Stimulated activated CD4-positive, alpha-beta T cell treated with anti-CD3 and anti-CD28 coated beads, Interleukin-1b, Interleukin-23, amount 100 ng/mL, for 1 hour (primary cell): ENCODE measurements around the gene PPP6R2.
"Not testable (repeated sequence)": the region's sequence is repeated elsewhere in the genome, so short reads cannot be mapped to it uniquely, and the experiment has no call there.

Experiments
- DNase-seq, 2 donors: peaks; one replicate each; pipeline ENCODE4 v3.0.0-alpha.2; 2020; ENCODE audit warnings: low read depth in 2 of 2

The PPP6R2 gene

DNA sequence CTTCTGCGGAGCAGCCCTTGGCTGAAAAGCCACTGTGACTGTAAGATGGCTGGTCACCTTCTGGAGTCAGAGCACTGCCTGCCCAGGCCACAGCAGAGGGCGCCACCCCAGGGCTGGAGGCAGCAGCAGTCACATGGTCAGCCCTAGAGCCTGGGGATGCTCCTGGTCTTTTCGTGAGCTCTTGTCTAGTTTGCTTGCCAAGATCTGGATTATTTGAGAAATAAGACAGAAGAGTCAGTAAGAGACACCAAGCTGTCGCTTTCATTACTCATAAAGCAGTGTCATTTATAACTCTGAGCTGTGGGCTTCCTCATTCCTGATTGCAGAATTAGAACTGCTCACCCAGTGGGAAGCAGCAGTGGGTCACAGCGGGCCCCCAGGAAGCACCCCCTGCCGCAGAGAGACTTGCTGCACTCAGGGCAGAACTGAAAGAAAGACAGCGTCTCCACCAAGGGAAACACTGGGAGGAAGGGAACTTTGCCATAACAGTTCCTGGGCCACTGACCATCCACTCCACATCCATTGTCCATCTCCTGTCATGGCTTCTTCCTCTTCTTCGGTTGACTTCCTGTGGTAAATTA lies 56.7 kb downstream of the PPP6R2 start:
- DNase-seq: no peak

DNA sequence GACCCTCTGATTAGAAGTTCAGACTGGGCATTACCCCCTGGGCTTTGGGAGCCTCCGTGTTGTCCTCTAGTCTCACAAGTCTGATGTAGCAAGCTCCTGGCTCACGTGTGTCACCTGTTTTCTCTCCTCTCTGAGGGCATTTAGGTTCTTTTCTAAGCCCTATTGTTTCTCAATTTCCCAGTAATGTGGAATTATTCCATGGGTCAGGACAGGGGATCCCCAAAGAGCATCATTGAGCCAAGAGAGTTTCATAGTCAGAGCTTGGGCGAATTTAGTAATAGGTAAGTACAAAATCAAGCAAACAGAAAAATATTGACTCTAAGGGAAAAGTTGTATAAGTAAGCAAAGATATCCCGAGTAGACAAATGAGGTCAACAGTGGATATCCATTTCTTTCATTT lies 57.3 kb downstream of the PPP6R2 start:
- no peak for DNase-seq

DNA sequence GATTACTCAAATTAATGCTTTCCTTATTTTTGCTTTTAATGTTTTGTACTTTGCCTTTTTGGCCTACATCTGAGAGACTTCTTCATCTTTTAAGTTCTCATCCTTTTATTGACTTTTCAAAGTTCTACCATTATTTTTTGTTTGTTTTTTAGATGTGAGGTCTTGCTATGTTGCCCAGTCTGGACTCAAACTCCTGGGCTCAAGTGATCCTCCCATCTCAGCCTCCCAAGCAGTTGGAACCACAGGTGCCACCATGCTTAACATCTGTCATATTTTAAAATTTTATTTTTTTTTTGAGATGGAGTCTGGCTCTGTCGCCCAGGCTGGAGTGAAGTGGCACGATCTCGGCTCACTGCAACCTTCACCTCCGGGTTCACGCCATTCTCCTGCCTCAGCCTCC lies 57.8 kb downstream of the PPP6R2 start:
- no peak for DNase-seq

DNA sequence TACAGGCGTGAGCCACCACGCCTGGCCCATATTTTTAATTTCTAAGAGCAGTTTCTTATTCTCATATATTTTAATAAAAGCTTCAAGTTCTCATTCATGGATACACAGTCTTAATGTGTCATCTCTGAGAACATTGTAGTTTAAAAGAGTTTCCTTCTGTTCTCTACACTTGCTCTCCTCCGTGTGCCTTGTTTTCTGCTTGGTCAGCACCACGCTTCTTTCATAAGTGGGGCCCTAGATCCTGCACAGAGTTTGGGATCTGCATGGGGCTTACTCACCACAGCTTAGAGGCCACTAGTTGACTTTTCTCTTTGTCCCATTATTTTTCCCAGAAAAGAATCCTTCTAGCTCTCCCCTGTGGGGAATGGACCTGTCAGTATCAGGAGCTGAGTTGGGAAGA lies 58.8 kb downstream of the PPP6R2 start:
- DNase-seq: no peak

DNA sequence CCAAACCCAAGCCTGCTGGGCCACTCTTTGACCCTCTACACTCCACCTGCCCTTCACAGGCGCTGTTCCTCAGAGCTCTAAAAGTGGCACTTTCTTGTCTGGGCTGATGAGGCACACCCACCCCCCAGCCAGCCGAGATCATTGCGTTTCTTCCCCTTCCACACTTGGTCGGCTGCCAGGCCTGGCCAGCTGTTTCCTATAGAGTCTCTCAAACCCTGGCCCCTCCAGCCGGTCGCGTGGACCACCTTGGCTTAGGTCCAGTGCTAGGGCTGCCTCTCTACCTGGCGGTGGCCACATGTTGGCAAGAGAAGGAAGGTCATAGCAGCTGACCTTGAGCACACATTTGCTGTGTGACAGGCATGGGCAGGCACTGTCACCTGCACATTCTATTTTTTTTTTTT lies 60.6 kb downstream of the PPP6R2 start:
- DNase-seq: no peak

DNA sequence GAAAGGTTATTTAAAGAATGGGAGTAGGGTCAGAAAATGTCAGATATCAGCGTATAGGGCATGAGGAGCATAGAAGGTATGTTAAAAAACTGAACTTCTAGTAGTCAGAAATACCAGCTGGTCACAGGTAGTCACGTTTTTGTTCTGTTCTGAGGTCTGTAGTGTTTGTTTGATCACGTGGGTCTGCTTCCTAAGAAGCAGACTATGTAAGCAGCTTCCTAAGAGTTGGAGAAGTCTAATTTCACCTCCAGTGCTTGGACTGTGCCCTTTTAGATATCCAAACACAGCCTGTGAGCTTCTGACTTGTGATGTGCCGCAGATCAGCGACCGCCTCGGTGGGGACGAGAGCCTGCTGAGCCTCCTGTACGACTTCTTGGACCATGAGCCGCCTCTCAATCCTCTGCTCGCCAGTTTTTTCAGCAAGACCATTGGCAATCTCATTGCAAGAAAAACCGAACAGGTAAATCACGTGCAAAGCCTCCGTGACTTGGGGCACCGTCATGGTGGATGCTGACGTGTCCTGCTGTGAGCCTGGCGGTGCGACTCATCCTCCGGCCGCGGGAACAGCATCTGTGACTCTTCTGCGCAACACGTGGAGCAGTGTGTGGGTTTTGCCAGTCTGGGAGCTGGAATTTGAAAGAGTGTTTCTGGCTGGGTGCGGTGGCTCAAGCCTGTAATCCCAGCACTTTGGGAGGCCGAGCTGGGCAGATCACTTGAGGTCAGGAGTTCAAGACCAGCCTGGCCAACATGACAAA lies 63.5 kb downstream of the PPP6R2 start:
- no peak for DNase-seq

DNA sequence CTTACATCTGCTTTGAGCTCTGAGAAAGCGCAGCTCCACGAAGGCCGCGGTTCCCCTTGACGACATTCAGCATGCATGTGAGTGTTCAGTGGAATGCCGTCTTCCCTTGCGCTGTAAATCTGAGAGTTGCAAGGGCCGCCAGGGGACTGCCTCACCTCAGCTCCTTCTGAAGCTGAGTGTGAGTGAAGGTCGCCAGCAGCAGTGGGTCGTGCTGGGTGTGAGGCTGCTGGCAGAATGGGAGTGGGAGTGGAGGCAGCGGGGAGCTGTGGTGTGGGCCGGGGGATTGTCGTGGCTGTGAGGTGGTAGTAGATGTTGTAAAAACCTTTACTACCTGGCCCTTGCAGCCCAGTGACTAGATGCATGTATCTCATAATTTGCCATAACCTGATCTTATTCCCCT lies 65.2 kb downstream of the PPP6R2 start:
- no peak for DNase-seq

DNA sequence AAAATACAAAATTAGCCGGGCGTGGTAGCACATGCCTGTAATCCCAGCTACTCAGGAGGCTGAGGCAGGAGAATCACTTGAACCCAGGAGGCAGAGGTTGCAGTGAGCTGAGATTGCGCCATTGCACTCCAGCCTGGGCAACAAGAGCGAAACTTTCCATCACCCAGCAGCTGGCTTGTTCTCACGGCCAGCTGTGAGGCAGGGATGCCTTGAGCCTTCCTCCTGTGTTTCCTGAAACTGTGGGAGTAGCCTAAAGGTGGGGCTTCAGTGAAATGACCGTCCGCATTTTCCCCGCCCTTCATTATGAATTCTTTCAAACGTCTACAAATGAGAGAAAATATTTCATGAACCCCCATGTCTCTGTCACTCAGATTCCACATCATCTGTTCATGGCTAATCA lies 65.8 kb downstream of the PPP6R2 start:
- not testable (repeated sequence) for DNase-seq

DNA sequence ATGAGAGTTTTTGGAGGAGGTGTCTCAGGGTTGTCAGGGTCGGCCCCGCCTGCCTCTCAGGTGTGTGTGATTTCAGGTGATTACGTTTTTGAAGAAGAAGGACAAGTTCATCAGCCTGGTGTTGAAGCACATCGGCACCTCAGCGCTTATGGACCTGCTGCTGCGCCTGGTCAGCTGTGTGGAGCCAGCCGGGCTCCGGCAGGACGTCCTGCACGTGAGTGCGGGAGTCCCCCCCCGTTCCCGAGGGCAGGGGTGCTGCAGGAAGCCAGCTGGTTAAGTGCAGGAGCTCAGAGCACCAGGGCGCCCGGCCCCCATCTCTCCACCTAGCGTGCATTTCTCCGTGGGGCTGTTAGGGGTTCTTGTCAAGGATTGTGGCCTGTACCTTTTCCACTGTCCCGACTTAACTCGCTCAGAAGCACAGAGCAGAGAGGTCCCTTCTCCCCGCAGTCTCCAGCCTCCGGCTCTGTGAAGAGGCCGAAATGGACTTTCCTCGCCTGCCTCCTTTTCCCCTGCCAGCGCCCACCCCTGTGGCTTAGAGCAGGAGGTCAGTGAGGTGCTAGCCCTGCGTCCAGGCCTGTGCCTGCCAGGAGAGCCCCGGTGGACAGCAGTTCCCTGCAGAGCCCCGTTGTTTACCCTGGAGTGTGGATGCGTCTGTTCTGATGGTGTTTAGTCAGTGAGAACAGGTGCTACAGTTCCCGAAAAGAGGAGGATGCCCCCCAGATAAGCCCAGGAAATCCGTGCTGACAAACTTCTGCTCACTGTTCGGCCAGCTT lies 71.5 kb downstream of the PPP6R2 start:
- DNase-seq: no peak

DNA sequence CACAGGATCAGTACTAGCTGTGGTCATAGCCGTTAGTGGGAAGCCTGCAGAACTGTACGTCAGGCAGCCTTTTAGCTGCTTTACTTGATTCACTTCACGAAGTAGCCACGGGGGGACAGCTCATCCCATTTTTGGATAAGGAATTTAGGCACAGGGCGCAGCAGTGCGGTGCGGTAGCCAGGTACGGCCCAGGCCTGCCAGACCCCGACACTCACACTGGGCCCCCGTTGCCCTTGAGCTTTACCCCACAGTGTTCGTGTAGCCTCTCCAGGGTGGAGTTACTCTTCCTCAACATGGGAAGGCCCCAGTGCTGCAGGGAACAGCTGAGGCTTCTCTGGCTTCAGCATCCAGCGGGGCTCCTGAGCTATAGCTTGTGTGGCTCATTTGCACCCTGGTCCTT lies 72.3 kb downstream of the PPP6R2 start:
- DNase-seq: no peak

DNA sequence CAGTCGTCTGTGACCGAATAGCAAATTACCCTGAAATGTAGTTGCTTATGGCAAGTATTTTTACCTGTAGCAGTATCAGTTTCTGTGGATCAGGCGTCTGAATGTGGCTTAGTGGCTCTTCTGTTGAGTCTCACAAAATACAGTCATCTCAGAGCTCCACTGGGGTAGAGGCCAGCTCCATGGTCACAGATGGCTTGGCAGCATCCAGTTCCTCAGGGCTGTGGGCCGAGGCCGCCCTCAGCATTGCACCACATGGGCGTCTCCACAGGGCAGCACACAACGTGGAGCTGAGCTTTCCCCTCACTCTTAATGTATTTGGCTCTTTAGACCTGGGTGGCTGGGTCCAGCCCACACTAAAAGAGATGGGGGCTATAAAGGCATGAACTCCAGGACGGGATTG lies 73.9 kb downstream of the PPP6R2 start:
- no peak for DNase-seq

DNA sequence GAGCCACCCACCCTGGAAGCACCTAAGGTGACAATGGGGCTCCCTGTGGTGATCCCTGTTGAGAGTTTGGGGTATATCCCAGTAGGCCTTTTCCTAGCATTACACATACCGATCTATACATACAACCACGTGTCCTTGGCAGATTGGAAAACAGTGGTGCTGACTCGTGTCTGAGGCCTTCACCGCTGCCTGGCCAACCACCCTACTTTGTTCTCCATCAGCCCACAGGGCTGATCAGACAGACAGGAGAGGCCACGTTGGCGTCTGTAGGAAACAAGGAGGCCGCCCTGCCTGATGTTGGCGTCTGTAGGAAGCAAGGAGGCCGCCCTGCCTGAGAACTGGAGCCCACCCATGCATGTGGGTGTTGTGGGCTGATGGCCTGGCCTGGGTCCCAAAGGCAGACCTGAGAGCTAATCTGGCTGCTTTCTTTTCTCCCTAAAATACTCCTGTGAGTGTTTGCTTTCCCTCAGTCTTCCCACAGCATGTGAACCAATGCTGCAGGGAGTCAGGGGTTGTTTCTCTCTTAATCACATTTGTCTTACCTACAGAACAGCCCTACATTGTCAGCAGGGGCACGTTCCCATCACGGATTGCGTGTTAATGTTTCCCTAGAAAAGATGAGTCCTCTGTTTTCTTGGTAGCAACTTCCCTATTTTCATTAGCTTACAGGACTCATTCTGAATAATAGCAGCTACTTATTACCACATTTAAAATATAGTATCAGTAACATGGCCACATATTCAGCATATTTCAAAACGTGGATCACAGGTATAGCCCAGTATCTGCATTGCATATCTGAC lies 74.5 kb downstream of the PPP6R2 start:
- DNase-seq: no peak

DNA sequence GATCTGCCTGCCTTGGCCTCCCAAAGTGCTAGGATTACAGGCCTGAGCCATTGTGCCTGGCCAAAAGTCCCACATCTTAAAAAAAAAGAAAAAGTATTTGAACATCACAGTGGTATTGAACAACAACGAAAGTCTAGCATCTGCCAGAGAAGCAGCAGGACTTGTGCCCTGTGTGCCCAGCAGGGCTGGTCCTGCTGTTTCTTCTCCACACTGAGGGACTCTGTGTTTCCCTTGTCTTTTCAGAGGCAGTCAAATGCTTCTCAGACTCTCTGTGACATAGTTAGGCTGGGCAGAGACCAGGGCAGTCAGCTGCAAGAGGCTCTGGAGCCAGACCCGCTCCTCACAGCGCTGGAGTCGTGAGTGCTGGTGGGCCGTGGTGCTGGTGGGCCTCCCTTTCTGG lies 75.5 kb downstream of the PPP6R2 start:
- DNase-seq: no peak

DNA sequence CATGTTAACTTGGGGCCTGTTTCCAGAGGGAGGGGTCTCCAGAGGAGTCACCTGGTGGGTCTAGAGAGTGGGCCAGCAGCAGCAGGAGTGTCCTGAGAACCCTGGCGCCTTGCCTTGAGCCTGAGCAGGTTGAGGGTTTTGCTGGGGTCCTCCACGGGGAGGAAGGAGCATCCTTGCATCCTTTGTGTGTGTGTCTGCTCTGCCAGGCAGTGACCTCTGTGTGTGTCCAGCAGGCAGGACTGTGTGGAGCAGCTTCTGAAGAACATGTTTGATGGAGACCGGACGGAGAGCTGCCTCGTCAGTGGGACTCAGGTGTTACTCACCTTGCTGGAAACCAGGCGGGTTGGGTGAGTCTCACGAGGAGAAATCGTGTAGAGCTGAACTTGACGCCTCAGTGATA lies 76.0 kb downstream of the PPP6R2 start:
- DNase-seq: no peak

DNA sequence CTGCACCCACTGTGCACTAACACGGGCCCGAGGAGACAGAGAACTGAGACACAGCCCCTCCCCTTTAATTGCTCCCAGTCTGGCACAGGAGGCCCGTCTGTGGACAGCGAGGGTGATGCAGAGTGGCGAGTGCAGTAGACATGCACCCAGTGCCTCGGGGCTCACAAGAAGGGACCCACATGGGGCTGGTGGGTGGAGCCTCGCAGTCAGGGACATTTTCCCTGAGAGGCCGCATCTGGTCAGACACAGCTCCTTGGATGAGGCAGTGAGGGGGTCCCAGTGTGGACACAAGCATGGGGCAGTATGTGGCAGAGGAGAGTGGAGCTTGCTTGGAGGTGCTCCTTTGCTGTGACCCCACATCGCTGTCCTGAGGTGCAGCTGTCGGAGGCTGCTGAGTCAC lies 76.9 kb downstream of the PPP6R2 start:
- no peak for DNase-seq

DNA sequence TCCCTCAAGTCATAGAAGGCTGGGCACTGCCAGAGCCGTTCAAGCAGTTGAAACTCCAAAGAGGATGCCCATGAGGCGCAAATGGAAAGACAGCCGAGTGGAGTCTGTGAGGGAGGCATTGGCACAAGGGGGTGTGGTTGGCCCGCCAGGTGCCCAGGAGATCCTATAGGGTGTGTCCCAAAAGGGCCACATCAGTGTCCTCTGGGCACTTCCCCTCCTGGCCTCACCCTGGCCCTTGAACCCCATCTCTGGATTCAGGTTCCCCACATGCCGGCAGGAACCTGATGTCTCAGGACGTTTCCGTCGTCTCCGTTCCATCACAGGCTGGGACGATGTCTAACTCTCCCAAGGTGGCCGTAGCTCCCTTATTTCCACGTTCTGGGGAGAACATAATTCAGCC lies 77.5 kb downstream of the PPP6R2 start:
- DNase-seq: no peak

DNA sequence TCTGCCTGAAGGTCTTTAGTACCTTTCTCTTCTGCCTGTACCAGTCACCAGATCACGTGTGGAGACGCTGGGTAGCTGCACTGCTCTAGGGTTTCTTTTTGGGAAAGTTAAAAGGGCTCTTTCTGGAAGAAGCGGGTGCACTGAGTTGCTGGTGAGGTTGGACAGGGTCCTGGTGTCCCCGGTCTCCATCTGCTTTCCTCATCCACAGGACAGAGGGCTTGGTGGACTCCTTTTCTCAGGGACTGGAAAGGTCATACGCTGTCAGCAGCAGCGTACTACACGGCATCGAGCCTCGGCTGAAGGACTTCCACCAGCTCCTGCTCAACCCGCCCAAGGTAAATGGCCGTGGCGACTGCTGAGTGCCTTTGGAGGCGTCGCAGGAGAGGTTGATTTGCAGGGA lies 78.9 kb downstream of the PPP6R2 start:
- no peak for DNase-seq

DNA sequence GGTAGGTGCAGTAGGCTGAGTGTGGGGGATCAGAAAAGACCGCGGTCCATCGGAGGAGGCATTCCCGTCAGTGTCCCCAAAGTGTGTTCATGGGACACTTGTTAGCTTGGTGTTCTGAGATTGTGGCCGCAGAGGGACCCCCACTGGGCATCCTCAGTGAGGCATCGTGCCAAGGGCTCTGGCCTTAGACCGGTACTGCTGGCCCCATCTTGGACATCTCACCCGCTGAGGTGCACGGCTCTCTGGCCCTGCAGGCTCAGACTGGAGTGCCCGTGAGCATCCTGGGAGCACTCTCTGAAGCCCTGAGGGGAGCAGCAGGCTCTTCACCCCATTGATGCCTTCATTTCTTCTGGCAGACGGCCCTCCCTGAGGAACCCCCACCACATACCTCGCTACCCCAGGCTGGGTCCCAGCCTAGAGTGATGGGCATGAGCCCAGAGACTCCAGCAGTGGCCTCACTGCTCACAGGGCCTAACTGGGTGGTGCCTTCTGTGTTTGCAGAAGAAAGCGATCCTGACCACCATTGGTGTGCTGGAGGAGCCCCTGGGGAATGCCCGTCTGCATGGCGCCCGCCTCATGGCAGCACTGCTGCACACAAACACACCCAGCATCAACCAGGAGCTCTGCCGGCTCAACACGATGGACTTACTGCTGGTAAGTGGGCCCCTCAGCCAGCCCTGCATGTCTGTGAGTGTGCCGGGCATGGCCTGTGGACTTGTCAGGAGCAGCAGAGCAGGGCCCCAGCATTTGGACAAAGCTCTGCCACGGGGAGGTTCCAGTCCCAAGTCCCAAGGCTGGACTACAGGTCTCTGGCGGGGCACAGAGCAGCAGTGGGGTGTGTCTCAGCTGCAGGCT lies 80.1 kb downstream of the PPP6R2 start:
- no peak for DNase-seq

DNA sequence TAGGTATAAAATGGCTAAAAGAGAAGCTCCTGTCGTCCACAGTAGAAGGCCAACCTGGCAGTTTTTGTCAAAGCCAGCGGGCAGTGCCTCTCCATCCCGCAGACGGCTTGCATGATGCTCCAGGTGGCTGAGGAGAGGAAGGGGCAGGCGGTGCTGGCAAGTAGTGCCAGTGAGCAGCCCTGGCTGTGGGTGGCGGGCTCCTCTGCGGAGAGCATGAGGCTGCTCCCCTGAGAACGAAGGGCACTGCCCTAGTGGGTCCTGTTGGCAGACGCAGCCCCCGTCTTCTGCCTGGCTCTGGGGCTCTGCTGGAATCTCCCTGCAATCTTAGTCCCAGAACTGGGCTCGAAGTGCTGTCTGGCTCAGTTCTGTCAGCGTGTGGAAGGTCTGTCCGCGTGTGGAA lies 80.8 kb downstream of the PPP6R2 start:
- no peak for DNase-seq

DNA sequence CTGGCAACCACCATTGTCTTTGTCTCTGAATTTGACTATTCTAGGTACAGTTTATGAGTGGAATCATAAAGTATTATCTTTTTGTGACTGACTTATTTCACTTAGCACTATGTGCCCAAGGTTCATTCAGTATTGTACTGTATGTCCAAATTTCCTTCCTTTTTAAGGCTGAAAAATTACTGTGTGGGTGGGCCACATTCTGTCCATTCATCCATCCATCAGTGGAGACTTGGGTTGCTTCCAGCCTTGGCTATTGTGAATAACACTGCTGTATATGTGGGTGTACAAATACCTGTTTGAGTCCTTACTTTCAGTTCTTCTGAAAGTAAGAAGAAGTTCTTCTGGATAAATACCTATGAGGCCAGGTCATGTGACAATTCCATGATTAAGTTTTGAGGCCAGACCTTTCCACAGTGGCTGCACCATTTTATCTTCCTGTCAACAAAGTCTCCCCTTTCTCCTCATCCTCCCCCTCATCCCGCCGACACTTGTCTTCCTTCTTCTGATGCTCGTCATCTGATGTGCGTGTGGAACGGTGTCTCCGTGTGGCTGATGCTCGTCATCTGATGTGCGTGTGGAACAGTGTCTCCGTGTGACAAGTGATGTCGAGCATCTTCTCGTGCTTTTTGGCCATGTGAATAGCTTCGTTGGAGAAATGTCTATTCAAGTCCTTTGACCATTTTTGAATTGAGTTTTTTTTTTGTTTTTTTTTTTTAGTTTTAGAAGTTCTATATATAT lies 82.2 kb downstream of the PPP6R2 start:
- no peak for DNase-seq
